HepG2 (cell line): ENCODE data around the gene TOR1B. TPM values are rescaled to one million over a fixed set of nuclear protein-coding genes. Genes with fewer than 3 reads are reported as not detected.

Experiments
- BCL6 ChIP-seq: IDR thresholded peaks from 2 replicates; pipeline ENCODE4 v1.6.1; 2016; ENCODE audit warnings: missing genetic modification reagents, missing compliant biosample characterization
- HIVEP1 ChIP-seq: sonication (generic); formaldehyde crosslinking; IDR thresholded peaks from 2 replicates; pipeline ENCODE4 v1.4.0; 2020; ENCODE audit warnings: mild to moderate bottlenecking, missing genetic modification reagents
- PLRG1 ChIP-seq: fragments of 450-650 bp; conservative IDR thresholded peaks from 2 replicates; pipeline ENCODE4 v1.6.1; 2016
- REPIN1 ChIP-seq: sonication (generic); formaldehyde crosslinking; IDR thresholded peaks from 2 replicates; pipeline ENCODE4 v1.8.0; 2022; ENCODE audit warnings: missing genetic modification reagents, low read depth, mild to moderate bottlenecking, borderline replicate concordance
- SALL1 ChIP-seq: sonication (generic); formaldehyde crosslinking; IDR thresholded peaks from 2 replicates; pipeline ENCODE4 v1.8.0; 2022; ENCODE audit warnings: mild to moderate bottlenecking, missing genetic modification reagents
- ZNF30 ChIP-seq: sonication (generic); formaldehyde crosslinking; IDR thresholded peaks from 2 replicates; pipeline ENCODE4 v1.5.0; 2020; ENCODE audit warnings: mild to moderate bottlenecking, missing genetic modification reagents
- ZNF33A ChIP-seq: sonication (generic); formaldehyde crosslinking; IDR thresholded peaks from 2 replicates; pipeline ENCODE4 v1.5.1; 2020; ENCODE audit warnings: missing genetic modification reagents, mild to moderate bottlenecking, moderate library complexity, borderline replicate concordance
- ZNF34 ChIP-seq: sonication (generic); formaldehyde crosslinking; IDR thresholded peaks from 2 replicates; pipeline ENCODE4 v1.4.0; 2020; ENCODE audit warnings: mild to moderate bottlenecking, missing genetic modification reagents, borderline replicate concordance
- polyA plus RNA-seq, 8 experiments: library from polyadenylated mRNA; depleted of rRNA in 3 of 8; stranded (reverse) in 7 of 8; unstranded in 1 of 8; fragments of >200 nt; fragmentation: Illumina TruSeq in 4 of 8; extraction: Trizol in 4 of 8; gene quantifications; 2 replicates each; pipeline versions ENCODE4 v1.2.1 to v1.2.3, GENCODE V29; 2011 to 2016; ENCODE audit warnings: low read depth in 4 of 8, missing spikeins in 1 of 8, mixed read lengths in 1 of 8; ENCODE audit not compliant: insufficient read depth in 1 of 8
- total RNA-seq, 5 experiments: library from RNA; depleted of rRNA; stranded (reverse); fragments of >200 nt; fragmentation: Illumina TruSeq; extraction: Trizol; gene quantifications; 2 replicates each; pipeline ENCODE4 v1.2.3, GENCODE V29; 2016; ENCODE audit warnings: low read depth in 1 of 5
- TF ChIP-seq, protein P1 (sequence below): sonication (generic); formaldehyde crosslinking; IDR thresholded peaks from 2 replicates; pipeline ENCODE4 v1.8.0; 2022; ENCODE audit warnings: mild to moderate bottlenecking, missing genetic modification reagents
- TF ChIP-seq, protein P2 (sequence below), 2 experiments: sonication (generic) in 1 of 2; formaldehyde crosslinking in 1 of 2; IDR thresholded peaks; 2 replicates each; pipeline versions ENCODE4 v1.4.0 to v1.6.1; 2018 to 2020; ENCODE audit warnings: missing genetic modification reagents in 2 of 2, borderline replicate concordance in 1 of 2, low read depth in 1 of 2, mild to moderate bottlenecking in 1 of 2, missing biosample characterization in 1 of 2
- TF ChIP-seq, protein P3 (sequence below): sonication (generic); formaldehyde crosslinking; IDR thresholded peaks from 2 replicates; pipeline ENCODE4 v1.8.0; 2022; ENCODE audit warnings: low read depth, missing genetic modification reagents
- TF ChIP-seq, protein P4 (sequence below): sonication (generic); formaldehyde crosslinking; IDR thresholded peaks from 2 replicates; pipeline ENCODE4 v1.5.0; 2020; ENCODE audit warnings: mild to moderate bottlenecking, missing genetic modification reagents, moderate library complexity
- TF ChIP-seq, protein P5 (sequence below): sonication (generic); formaldehyde crosslinking; conservative IDR thresholded peaks from 2 replicates; pipeline ENCODE4 v1.8.0; 2022; ENCODE audit warnings: missing genetic modification reagents
- TF ChIP-seq, protein P6 (sequence below): sonication (generic); formaldehyde crosslinking; conservative IDR thresholded peaks from 2 replicates; pipeline ENCODE4 v1.8.1; 2023; ENCODE audit warnings: missing genetic modification reagents
- TF ChIP-seq, protein P7 (sequence below): sonication (generic); formaldehyde crosslinking; IDR thresholded peaks from 2 replicates; pipeline ENCODE4 v1.9.0; 2022; ENCODE audit warnings: low read depth, missing genetic modification reagents

The TOR1B gene
- total and polyA plus RNA-seq, 2 of the 13 experiments (the other 11 are each of a cell fraction or from before 2014, with no cell fraction given): 18.1 to 21.3 TPM

DNA sequence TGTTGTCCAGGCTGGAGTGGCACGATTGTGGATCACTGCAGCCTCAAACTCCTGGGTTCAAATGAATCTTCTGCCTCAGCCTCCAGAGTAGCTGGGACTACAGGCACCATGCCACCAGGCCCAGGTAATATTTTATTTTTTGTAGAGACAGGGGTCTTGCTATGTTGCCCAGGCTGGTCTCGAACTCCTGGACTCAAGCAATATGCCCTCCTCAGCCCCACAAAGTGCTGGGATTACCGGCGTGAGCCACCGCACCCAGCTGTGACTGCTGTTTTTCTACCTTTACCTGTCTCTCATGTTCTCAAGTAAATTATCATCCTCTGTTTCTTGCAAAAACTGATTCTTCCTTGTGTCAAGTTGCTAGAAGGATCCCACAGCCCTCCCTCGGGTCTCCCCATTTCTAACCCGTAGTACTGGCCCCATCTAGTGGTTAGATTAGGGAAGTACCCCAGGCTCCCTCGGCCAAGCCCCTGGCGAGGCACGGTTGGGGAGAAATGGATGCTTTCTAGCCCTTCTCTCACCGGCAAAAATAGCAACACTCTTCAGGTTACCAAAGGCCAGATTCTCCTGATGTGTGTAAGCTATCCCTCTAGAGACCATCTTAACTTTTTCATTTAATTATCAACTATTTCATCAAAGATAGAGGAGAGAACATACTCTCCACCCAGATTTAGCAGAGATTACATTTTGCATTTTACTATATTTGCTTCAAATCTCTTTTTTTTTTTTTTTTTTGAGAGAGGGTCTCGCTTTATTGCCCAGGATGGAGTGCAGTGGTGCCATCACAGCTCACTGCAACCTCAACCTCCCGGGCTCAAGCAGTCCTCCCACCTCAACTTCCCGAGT lies 19.2 kb upstream of the TOR1B start (continued):
- TF ChIP-seq, protein P1, sequence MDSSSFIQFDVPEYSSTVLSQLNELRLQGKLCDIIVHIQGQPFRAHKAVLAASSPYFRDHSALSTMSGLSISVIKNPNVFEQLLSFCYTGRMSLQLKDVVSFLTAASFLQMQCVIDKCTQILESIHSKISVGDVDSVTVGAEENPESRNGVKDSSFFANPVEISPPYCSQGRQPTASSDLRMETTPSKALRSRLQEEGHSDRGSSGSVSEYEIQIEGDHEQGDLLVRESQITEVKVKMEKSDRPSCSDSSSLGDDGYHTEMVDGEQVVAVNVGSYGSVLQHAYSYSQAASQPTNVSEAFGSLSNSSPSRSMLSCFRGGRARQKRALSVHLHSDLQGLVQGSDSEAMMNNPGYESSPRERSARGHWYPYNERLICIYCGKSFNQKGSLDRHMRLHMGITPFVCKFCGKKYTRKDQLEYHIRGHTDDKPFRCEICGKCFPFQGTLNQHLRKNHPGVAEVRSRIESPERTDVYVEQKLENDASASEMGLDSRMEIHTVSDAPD (CRISPR knock-in tag): no peak
- TF ChIP-seq, protein P2, sequence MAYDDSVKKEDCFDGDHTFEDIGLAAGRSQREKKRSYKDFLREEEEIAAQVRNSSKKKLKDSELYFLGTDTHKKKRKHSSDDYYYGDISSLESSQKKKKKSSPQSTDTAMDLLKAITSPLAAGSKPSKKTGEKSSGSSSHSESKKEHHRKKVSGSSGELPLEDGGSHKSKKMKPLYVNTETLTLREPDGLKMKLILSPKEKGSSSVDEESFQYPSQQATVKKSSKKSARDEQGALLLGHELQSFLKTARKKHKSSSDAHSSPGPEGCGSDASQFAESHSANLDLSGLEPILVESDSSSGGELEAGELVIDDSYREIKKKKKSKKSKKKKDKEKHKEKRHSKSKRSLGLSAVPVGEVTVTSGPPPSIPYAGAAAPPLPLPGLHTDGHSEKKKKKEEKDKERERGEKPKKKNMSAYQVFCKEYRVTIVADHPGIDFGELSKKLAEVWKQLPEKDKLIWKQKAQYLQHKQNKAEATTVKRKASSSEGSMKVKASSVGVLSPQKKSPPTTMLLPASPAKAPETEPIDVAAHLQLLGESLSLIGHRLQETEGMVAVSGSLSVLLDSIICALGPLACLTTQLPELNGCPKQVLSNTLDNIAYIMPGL (CRISPR knock-in tag; IDR thresholded peaks at IDR 0.05; ENCODE audit: borderline replicate concordance in 1 of 2, low read depth in 1 of 2): 0 out of 4 replicates have a peak, but pooled peaks of 1 of the 2 experiments have one; percentile 26
- TF ChIP-seq, protein P3, sequence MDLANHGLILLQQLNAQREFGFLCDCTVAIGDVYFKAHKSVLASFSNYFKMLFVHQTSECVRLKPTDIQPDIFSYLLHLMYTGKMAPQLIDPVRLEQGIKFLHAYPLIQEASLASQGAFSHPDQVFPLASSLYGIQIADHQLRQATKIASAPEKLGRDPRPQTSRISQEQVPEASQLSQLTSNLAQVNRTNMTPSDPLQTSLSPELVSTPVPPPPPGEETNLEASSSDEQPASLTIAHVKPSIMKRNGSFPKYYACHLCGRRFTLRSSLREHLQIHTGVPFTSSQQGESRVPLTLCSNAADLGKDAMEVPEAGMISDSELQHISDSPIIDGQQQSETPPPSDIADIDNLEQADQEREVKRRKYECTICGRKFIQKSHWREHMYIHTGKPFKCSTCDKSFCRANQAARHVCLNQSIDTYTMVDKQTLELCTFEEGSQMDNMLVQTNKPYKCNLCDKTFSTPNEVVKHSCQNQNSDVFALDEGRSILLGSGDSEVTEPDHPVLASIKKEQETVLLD (CRISPR knock-in tag): no peak
- TF ChIP-seq, protein P4, sequence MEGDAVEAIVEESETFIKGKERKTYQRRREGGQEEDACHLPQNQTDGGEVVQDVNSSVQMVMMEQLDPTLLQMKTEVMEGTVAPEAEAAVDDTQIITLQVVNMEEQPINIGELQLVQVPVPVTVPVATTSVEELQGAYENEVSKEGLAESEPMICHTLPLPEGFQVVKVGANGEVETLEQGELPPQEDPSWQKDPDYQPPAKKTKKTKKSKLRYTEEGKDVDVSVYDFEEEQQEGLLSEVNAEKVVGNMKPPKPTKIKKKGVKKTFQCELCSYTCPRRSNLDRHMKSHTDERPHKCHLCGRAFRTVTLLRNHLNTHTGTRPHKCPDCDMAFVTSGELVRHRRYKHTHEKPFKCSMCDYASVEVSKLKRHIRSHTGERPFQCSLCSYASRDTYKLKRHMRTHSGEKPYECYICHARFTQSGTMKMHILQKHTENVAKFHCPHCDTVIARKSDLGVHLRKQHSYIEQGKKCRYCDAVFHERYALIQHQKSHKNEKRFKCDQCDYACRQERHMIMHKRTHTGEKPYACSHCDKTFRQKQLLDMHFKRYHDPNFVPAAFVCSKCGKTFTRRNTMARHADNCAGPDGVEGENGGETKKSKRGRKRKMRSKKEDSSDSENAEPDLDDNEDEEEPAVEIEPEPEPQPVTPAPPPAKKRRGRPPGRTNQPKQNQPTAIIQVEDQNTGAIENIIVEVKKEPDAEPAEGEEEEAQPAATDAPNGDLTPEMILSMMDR: peak; percentile 89
- TF ChIP-seq REPIN1 (CRISPR knock-in tag) (no peak), ZNF34 (CRISPR knock-in tag) (no peak), ZNF30 (no peak), BCL6 (no peak), ZNF33A (CRISPR knock-in tag) (no peak), SALL1 (peak; percentile 34; the same call in 1 of the 2 replicates), HIVEP1 (CRISPR knock-in tag) (no peak), PLRG1 (no peak)
- TF ChIP-seq, protein P5, sequence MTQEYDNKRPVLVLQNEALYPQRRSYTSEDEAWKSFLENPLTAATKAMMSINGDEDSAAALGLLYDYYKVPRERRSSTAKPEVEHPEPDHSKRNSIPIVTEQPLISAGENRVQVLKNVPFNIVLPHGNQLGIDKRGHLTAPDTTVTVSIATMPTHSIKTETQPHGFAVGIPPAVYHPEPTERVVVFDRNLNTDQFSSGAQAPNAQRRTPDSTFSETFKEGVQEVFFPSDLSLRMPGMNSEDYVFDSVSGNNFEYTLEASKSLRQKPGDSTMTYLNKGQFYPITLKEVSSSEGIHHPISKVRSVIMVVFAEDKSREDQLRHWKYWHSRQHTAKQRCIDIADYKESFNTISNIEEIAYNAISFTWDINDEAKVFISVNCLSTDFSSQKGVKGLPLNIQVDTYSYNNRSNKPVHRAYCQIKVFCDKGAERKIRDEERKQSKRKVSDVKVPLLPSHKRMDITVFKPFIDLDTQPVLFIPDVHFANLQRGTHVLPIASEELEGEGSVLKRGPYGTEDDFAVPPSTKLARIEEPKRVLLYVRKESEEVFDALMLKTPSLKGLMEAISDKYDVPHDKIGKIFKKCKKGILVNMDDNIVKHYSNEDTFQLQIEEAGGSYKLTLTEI (CRISPR knock-in tag): no peak
- TF ChIP-seq, protein P6, sequence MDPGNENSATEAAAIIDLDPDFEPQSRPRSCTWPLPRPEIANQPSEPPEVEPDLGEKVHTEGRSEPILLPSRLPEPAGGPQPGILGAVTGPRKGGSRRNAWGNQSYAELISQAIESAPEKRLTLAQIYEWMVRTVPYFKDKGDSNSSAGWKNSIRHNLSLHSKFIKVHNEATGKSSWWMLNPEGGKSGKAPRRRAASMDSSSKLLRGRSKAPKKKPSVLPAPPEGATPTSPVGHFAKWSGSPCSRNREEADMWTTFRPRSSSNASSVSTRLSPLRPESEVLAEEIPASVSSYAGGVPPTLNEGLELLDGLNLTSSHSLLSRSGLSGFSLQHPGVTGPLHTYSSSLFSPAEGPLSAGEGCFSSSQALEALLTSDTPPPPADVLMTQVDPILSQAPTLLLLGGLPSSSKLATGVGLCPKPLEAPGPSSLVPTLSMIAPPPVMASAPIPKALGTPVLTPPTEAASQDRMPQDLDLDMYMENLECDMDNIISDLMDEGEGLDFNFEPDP (CRISPR knock-in tag): no peak
- TF ChIP-seq, protein P7, sequence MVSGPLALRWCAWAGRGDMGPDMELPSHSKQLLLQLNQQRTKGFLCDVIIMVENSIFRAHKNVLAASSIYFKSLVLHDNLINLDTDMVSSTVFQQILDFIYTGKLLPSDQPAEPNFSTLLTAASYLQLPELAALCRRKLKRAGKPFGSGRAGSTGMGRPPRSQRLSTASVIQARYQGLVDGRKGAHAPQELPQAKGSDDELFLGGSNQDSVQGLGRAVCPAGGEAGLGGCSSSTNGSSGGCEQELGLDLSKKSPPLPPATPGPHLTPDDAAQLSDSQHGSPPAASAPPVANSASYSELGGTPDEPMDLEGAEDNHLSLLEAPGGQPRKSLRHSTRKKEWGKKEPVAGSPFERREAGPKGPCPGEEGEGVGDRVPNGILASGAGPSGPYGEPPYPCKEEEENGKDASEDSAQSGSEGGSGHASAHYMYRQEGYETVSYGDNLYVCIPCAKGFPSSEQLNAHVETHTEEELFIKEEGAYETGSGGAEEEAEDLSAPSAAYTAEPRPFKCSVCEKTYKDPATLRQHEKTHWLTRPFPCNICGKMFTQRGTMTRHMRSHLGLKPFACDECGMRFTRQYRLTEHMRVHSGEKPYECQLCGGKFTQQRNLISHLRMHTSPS (CRISPR knock-in tag): no peak
